WI38 (cell line): Measurements from ENCODE around the gene EIF2D.

Source experiments
- H3K4me3 ChIP-seq: 2 replicates; pipeline ENCODE4 v1.5.1; 2011; ENCODE audit warnings: low read depth, mild to moderate bottlenecking, control low read depth, low read length
- CTCF ChIP-seq: IDR thresholded peaks from 2 replicates; pipeline ENCODE4 v1.5.1; 2012; ENCODE audit warnings: low read depth, mild to moderate bottlenecking, control low read depth, low read length

The EIF2D gene

DNA sequence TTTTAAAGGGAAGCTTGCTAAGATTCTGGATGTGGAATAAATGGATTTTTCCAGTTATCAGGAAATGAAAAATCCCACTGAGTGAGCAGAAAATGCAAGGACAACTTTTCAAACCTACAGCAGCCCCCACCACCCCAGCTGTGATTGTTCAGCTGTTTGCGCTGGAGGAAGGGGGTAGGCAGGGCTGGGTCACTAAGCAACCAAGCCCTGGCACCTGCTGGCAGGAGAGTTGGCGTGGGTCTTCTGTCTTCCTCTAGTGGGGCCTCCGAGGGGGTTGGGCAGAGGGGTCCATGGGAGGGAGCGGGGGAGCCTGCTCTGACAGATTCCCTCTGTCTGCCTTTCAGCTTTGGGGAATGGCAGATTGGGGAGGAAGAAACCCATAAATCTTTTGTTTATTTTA, 45.3 kb downstream of the EIF2D start:
- TF ChIP-seq CTCF, result no peak
- no peak overlapping the region for H3K4me3 ChIP-seq

DNA sequence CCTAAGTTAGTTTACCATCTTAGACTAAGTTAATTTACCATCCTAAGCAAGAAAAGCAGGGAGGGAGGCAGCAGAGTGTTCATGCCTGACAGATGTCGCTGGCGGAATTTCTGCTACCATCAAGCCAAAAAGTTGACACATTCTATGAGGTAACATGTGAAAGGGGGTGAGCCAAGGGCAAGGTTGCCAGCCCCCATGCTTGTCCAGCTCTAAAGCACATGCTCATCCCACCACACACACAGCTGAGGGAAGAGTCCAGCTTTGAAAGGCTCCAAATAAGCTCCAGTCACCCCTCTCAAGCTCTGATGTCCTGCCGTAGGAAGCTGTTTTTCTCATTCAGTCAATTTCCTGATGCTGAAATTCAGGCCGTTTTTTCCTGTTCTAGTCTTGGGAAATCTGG, 46.3 kb downstream of the EIF2D start:
- no peak overlapping the region for H3K4me3 ChIP-seq
- no peak for TF ChIP-seq CTCF

- no peak for TF ChIP-seq CTCF
- no peak overlapping the region for H3K4me3 ChIP-seq
Measured at GRCh38 chr1:206563367-206564207, 48.7 kb downstream of the EIF2D start.

DNA sequence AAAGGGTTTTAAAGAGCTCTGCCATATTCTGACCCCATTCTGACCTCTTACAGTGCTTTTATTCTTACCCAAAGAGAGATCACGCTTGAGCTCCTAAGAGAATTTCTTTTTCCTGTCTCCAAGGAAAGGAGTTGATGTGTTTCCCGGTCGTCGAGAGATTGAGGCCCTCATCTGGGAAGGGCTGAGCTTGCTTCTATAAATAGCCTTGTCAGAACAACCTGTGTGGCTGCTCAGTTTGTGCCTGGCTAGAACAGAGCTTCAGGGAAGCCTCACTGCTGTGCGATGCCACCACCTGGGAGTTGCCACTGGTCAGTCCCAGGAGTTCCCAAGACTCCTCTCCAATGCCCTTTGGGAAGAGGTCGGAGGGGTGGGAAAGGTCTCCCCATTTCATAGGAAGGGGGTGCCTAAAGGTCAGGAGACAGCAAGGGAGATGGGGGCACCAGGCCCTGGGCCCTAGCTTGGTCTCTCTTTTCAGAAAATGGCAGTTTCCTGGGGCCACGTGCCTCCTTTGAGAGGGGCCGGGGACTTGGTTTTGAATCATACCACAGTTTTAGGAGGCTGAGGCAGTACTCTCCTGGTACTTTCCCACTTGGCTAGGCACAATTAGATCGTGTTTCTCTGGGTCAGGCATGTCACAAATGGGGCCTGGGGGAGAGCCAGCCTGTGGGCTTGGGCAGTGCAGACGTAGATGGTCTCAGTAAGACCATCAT, 52.1 kb downstream of the EIF2D start:
- H3K4me3 ChIP-seq, result no peak overlapping the region
- TF ChIP-seq CTCF, result no peak

GRCh38 chr1:206559672-206559995, 52.6 kb downstream of the EIF2D start:
- H3K4me3 ChIP-seq, result no peak overlapping the region
- TF ChIP-seq CTCF, result no peak

DNA sequence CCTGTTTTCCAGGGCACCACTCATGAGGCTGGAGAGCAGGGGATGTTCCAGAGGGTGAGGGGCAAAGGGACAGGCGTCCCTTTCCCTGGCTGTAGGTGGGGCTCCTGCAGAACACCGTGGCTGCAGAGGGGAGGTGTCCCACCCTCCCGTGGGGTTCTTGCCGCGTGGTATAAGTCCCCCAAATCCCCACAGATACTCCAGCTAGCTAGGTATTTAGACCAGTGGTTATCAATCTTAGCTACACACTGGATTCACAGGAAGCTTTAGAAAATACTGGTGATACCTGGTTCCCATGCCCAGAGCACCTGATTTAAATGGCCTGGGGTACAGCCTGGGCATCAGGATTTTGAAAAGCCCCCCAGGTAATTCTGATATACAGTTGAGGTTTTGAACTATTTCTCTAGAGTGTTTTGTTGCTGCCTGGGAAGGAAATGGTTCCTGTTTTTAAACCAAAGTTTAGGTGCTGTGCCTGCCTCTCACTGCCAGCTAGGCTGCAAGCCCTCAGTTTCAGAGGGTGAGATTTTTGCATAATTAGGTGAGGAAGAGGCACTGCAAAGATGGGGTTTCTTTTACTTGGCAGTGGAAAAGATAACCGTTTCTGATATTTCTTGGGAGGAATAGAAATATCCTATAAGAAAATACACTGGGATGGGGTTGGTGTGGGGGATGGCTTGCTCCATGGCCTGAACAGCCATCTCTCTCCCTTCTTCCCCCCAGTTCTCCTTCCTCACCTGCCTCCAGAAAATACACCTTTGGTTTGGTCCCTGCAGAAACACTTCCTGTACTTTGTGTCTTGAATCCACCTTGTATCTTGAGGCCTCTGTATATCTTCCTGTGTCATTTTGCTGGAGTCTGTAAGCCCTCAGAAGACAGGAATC, 53.2 kb downstream of the EIF2D start:
- no peak overlapping the region for H3K4me3 ChIP-seq
- TF ChIP-seq CTCF, result no peak
